NCI-H1694 treated with DMSO at 0.1 percent for 48 hours (cell line): Measurements from ENCODE around the gene MBP.
A peak's percentile ranks its signal among the peaks of the same experiment; 100 is the strongest.

ENCODE experiments used
- DNase-seq: peaks from one replicate; lab custom pipeline; 2025; lab: John Stamatoyannopoulos, UW

Gene MBP

DNA sequence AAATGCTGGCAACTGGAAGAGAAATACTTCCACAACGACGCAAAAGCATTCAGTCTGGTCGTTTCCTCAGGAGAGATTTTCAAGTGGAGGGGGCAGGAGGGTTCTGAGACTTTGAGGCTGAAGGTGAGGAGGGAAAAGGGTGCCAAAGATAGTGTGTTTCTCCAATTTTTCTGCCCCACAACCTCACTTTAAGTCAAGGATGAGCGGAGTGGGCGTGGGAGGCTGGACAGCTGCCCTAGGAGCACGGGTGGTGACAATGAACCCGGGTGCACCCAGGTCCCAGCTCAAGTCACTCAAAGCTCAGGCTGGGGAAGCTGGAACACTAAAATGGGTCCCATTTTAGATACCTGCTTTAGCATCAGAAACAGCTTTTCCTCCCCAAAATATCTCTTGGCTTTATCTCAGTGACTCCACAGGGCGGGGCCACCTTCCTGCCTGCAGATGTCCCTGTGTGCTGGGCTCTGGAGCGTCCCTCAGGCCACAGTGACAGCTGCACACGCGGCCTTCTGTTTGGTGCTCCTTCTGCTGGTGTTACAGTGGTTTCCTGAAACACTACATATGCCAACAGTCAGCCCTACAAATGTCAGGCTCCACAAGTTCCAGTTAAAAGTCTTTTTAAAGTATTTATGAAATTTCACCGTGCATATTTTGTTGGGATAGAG lies 1.4 kb upstream of the MBP start:
- peak; percentile 57 for DNase-seq

DNA sequence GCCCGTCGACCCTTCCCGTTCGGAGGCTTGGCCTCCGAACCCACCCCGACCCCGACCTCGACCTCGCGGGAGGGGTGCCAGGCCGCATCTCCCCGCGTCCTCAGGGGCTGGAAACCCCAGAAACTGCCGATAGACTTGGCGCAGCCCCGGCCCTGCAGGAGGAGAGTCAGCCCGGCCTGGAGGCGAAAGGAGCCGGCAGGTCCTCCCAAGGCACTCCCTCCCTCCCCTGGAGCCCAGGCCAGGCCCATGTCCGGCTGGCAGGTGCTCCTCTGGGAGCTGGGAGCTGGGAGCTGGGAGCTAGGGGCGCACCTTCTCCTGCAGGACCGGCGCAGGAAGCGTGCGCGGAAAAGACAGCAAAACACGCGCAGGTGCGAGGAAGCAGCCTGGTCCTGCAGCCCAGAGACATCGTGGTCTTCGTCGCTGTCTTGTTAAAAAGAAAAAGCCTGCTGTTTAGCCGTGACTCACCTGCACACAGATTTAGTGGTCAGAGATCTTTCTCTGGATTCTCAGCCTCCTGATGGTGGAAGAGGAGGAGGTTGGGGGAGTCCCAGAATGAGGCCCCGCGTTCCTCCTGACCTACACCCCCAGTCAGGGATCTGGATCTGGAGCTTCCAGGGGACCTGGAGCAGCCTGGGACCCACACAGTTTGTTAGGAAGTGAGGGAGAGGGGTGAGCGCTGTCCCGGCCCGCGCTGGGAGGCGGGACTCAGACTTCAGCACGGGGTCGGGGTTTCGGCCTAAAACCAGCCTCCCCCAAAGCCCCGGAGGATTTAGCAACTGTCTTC lies 660 bp upstream of the MBP start:
- no peak for DNase-seq

DNA sequence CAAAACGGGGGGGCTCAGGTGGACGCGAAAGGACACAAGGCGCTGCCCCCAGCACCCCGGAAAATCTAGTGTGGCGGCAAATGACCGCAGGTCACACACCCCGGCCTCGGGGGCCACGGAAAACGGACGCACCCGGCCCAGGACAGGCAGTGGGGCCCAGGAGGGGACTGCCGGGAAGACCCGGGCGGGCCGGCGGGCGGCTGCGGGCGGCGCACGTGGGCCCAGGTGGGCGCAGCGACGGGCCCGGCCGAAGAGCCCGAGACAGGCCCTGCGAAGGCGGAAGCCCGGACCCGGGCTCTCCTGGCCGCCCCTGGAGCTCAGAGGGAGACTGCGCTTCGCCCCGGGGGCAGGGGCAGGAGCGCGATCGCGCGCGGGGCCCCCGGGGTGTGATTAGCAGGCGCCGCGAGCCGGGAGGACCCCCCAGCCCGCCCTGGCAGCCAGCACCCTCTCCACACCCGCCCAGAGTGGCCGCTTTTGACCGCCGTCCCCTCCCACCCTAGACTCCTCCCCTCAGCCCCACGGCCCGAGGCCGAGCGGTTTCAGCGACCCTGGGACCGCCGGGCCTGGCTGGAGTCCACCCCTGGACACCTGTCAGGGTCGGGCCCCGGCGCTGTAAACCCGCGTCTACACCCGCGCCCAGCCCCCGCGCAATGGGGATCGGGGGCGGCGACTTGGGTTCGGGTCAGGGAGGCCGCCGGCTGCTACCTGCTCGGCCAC lies 773 bp downstream of the MBP start:
- no peak for DNase-seq

DNA sequence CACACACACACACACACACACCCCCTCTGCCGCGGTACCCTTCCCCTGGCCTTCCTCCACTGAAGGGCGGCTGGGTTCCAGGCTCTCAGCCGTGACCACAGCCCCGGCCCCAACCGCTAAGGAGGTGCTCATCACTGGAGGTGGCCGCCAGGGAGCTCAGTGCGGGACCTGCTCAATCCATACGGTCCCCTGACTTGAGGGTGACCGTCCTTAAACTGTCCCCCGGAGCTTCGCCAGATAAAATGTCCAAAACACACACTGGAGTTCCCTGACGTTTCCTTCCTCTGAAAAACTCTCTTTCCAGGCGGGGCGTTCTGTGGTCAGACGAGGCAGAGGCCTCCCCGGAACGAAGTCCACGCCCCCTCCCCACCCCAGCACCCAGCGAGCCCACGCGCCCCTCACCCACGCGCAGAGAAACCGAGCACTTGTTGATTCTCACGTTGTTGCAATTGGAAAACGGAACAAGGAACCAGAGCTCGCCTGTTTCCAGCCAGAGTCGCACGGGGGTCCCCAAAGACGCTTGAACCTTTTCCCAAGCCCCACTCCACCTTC lies 1.4 kb downstream of the MBP start:
- no peak for DNase-seq

DNA sequence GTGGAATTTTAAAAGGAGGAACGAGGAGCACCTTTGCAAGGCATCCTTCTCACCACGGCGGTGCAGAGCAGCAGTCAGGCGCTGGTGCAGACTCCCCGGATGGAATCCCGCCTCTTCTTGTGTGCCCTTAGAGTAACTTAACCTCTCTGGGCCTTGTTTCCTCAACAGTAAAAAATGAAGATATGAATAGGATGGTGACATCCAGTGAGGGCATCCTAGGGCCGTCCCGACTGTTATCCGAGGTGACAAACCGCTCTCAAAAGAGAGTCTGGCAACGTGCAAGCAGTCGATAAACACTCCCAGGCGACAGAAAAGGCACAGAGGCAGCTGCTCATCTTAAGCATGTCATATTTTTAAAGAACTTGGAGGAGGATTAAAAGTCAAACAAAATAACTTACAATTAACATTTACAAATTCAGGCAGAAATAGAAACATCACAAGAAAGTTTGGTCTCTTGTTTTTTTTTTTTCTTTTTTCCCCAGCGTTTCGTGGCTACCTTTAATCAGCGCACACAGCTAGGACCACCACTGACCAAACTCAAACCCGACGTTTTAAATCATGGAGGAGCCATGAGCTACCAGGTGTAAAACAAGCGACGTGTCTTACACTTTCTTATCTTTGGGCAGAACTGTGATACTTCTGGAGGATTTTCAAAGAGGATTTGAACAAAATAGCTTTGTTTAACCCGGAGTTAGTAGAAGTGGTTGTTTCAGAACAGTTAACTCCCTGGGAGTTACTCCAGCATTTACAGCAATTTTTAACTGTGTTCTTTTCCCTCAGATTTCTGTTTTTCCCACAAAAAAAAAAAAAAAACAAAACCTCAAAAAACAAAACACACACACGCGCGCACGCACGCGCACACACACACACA lies 2.1 kb downstream of the MBP start:
- DNase-seq = no peak

DNA sequence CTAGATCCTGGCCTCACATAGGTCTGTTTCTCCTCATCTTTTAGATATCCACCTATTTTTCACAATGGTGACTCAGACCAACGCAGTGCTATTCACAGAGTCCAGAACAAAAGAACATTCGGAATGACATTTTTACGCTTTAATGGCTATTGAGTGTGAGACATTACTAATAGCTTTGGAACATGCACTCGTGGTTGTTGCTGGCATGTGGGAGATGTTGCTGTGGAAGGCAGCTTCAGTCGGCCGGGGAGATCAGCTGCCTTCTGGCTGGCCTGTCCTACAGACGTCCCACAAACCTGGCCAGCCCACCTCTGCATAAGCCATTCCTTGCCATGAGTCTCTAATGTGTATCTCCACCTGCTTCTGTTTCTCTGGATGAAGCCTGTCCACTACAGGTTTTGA lies 3.4 kb downstream of the MBP start:
- DNase-seq = no peak

DNA sequence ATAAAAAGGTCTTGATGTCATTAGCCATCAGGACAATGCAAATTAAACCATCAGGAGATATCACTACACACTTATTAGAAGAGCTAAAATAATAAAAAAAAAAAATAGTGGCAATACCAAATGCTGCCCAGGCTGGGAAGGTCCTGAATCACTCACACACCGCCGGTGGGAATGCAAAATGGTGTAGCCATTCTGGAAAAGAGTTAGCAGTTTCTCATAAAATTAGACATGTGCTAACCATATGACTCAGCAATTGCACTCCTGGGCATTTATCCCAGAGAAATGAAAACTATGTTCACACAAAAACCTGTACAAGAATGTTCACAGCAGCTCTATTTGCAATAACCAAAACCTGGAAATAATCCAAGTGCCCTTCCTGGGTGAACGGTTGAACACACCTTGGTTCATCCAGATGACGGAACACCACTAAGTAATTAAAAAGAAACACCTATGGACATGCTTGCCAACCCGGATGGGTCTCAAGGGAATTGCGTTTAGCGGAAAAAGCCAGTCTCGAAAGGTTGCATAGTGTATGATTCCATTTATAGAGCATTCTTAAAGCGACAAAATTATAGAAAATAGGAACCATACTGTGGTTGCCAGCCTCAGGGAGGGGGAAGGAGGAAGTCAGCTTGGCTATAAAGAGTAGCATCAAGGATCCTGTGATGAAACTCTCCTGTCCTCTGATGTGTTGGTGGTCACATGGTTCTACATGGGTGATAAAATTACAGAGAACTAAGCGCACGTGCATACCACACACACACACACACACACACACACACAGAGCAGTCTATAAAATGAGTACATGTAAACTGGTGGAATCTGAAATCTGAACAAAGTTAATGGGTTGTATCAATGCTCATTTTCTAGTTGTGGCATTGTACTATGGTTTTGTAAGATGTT lies 4.6 kb downstream of the MBP start:
- DNase-seq = peak; percentile 51

DNA sequence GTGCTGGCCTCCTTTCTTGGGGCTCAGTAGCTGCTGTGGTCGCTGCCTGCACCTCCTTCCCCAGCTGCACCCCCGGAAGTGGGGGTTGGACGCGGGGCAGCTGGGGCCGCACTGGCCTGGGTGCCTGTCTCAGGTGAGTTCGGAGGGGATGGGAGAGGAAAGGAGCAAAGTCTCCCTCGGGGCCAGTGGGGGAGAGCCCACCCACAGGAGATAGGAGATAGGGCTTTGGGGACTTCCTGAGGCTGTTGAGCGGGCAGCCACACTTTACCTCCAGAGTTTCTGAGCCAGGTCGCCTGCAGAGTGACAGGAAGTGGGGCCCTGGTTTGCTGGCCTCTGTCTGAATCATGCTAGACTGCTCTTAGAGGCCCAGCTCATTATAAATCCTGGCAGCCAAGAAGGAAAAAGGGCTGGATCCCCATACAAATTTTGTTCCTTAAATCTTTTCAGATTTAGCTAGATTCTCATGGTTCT lies 8.1 kb downstream of the MBP start:
- DNase-seq = no peak

DNA sequence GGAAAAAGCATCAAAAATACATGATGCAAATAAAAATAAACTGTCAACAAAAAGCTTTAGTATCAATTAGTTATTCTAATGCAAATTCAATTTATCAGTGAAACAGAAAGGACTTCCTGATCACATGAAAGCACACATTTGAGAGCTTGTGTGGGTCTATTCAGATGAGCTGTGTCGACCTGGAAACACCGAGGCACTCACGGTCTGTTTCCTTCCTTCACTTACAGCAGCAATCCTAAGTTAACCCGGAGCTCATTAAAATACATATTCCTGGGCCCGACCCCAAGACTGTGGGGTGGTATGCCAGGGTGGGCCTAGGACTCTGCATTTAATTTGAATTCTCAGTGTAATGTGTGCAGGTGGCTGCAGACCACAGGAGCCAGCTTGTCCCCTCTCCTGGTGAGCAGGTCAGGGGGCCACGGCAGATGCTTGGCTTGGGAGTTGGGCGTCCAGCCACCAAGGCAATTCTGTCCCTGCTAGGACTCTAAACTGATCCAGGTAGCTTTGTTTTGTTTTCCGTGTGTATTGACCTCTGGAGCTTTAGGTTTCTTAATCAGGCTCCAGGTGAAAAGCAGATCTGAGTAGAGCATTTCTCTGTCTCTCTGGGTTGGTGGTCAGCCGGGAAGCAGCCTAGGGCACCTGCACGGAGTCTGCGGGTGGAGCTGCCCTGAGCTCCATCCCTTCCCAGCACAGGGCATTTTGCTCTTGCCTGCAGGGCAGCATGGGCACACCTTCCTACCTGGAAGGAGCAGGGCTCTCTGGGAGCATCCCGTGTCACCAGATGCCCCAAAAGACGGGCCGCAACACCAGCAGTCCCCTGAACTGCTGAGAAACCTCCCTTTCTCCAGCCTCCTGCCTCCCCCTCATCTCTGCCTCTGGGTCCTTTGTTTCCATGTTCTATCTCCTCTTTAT lies 9.0 kb downstream of the MBP start:
- no peak for DNase-seq

DNA sequence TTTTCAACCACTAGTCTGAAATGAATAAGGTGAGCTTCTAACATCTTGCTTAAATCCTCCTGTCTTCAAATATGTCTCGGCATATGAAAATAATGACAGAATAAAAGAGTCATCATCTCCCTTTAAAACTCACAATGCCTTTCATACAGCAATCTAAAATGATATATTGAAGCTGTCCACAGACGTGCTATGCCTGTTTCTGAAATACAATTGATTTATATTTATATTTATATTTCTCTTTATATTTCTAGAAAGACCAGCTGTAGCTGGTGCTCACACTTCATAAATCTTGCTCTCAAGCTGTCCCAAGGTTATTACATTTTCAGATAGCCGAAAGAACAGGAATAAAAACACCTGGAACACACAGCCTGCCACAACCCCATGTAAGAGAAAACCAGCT lies 11.1 kb downstream of the MBP start:
- DNase-seq = no peak

DNA sequence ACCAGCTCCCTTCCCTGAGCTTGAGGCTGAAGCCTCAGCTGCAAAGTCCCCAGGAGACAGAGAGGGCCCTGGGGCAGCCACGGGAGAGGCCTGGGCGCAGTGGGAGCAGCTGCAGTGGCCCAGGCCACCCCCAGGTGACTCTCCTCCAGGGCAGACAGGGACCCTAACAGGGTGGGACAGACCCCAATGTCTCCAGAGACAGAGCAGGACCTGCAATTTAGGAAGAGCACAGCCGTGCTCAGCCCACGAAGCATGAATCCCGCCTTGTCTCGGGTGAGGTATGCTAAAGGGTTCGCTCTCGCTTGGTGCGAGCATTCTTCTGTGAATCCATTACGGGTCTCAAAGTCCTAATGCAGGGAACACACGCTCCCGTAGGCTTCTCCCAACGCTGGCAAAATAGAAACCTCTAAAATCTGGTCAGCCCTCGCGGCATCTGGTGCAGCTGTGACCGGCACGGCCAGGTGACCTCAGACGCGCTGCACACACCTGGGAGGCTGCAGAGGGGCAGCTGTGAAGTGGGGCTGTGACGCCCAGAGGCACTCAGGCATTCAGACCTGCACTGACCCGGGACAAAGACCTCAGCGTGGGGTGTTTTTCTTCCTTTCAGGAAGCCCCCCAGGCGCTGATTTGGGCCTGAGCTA lies 12.6 kb downstream of the MBP start:
- DNase-seq = no peak

DNA sequence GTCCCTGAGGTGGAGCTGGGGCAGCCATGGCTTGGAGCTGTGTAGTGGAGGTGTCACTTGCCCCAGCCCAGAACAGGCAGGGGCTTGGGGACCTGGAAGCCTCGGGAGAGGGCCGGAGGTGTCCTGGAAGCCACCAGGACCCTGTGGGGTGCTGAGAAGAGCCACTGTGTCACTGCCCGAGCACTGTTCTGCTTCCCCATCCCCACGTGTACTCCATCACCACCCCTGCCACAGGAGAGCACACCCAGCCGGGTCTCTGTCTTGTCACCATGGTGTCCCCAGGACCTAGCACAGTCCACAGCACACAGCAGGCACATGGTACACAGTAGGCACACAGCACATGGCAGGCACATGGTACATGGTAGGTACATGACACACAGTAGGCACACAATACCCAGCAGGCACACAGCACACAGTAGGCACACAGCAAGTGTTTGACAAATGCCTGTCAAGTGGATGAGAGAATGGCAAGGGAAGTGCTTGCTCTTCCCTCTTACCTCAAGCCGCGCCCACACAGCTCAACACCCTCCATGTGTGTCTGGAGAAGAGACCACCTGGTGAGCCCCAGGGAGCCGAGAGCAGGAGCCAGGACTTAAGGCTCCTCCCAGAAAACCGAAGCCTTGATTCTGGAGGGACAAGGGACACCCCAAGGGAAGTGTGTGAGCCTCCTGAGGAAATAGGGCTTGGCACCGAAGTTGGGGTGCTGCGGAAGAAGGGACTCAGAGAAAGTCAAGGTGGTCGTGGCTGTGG lies 13.3 kb downstream of the MBP start:
- no peak for DNase-seq

DNA sequence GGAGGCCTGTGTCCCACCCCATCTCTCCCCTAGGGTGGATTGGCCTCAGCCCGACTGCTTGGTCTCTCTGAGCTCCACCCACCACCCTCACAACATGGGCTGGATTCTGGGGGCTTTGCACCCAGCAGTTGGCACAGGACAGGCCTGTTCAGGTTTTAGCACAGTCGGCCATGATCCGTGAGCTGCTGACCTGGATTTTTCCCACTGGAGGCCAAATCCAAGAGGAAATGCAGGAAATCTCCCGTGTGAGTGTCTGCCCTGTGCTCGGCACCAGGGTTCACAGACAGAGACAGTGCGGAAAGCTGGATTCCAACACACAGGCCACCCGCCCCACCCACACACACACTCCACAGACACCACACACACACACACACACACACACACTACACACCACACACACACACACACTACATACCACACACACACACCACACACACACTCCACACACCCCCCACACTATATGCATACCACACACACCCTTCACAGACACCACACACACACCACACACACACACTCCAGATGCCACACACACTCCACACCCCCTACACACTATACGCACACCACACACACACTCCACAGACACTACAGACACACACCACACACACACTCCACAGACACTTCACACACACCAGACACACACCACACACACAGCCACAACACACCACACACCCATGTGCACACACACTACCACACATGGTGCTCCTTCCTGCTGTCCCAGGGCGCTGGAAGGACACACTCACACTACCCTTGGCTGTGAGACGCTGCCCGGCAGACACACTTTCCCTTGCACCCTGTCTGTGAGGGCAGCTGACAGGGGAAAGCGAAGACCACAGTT lies 14.1 kb downstream of the MBP start:
- DNase-seq = no peak

DNA sequence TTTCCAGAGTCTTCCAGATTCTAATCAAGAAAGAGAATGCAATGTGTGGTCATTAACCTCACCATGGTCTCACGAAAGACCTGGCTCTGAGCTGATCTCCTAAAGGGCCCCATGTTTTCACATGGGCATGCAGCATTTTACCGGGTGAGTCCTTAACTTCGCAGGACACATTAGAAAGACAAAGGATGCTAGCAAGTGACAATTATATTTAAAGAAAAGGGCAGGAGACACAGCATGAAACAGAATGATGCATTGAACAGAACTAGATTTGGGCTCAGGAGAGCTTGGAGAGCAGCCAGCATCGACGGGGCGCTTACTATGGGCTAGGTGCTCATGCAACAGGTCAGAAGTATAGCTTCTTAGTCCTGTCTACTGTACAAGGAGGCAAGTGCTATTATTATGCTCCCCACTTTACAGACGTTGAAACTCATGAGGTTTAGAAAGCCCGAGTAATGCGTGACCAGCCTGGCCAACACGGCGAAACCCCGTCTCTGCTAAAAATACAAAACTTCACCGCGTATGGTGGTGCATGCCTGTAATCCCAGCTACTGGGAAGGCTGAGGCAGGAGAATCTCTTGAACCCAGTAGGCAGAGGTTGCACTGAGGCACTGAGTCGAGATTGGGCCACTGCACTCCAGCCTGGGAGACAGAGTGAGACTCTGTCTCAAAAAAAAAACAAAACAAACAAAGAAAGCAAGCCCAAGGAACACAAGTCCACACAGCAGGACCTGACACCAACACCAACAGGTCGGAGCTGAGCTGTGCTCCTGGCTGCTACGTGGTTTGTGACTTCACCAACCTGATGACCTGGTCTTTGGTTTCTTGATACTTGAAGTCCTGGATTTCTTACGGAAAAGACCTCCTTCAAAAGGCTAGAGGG lies 16.1 kb downstream of the MBP start:
- DNase-seq = no peak

DNA sequence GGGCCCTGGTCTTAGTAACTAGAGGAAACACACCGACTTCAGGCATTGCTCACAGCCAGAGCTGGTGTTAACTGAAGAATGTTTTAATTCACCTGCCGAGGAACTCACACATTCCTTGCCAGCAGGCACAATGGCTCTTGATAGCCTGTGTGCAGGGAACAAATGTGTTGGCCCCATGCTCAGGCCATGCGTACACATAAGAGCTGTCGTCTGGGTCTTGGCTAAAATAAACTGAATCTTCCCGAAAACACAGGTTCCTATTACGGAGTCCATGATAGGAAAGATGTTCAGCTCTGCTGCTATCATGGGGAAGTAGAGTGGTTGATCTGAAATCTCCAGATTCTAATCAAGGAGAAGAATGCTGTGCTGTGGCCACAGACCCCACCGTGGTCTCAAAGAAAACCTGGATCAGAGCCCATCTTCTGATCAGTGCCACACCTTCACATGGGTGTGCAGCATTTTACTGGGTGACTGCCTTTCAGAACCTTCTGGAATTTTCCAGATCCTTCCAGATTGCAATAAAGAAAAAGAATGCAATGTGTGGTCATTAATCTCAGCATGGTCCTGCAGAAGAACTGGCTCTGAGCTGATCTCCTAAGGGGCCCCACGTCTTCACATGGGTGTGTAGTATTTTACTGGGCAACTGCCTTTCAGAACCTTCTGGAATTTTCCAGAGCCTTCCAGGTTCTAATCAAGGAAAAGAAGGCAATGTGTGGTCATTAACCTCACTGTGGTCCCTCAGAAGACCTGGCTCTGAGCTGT lies 17.2 kb downstream of the MBP start:
- DNase-seq = no peak
